DMS114 treated with DMSO at 0.1 percent for 48 hours (cell line): Measurements from ENCODE around the gene SPIRE2.
"Not testable (repeated sequence)": the region's sequence is repeated elsewhere in the genome, so short reads cannot be mapped to it uniquely, and the experiment has no call there.

Source experiments
- DNase-seq: peaks from one replicate; lab custom pipeline; 2025; ENCODE audit not compliant: unreplicated experiment; lab: John Stamatoyannopoulos, UW

The SPIRE2 gene

GRCh38 chr16:89836484-89836883, 8.2 kb downstream of the SPIRE2 start:
- not testable (repeated sequence) for DNase-seq

- DNase-seq = no peak
Observed at GRCh38 chr16:89837014-89837546, 8.8 kb downstream of the SPIRE2 start.

GRCh38 chr16:89841275-89841674, 13.0 kb downstream of the SPIRE2 start:
- no peak for DNase-seq

- no peak for DNase-seq
Observed at GRCh38 chr16:89842471-89843408, 14.5 kb downstream of the SPIRE2 start.

- no peak for DNase-seq
Observed at GRCh38 chr16:89843409-89844350, 15.4 kb downstream of the SPIRE2 start.

- no peak for DNase-seq
Observed at GRCh38 chr16:89844739-89845339, 16.6 kb downstream of the SPIRE2 start.

GRCh38 chr16:89845417-89845816, 17.1 kb downstream of the SPIRE2 start:
- DNase-seq = no peak

- no peak for DNase-seq
Observed at GRCh38 chr16:89847051-89847939, 19.0 kb downstream of the SPIRE2 start.

GRCh38 chr16:89847940-89848297, 19.6 kb downstream of the SPIRE2 start:
- DNase-seq = no peak

- DNase-seq = no peak
Observed at GRCh38 chr16:89848974-89849373, 20.7 kb downstream of the SPIRE2 start.

- DNase-seq = no peak
Observed at GRCh38 chr16:89853306-89853993, 25.2 kb downstream of the SPIRE2 start.

- no peak for DNase-seq
Observed at GRCh38 chr16:89855301-89855945, 27.1 kb downstream of the SPIRE2 start.

GRCh38 chr16:89855986-89856385, 27.7 kb downstream of the SPIRE2 start:
- DNase-seq = no peak

GRCh38 chr16:89858973-89859614, 30.8 kb downstream of the SPIRE2 start:
- DNase-seq = no peak

GRCh38 chr16:89859615-89860007, 31.3 kb downstream of the SPIRE2 start:
- DNase-seq = no peak

- no peak for DNase-seq
Observed at GRCh38 chr16:89860747-89861304, 32.6 kb downstream of the SPIRE2 start.

- no peak for DNase-seq
Observed at GRCh38 chr16:89861648-89862047, 33.4 kb downstream of the SPIRE2 start.

GRCh38 chr16:89862732-89863131, 34.5 kb downstream of the SPIRE2 start:
- DNase-seq = no peak
